ENCODE data around the gene SWT1. TPM values are rescaled to one million over a fixed set of nuclear protein-coding genes. Genes with fewer than 3 reads are reported as not detected.

SWT1 gene
- total and polyA plus RNA-seq, 9 of the 15 experiments (the other 6 are each of a cell fraction or from before 2014, with no cell fraction given), result 1.5 to 3.4 (median 2.3) TPM

DNA sequence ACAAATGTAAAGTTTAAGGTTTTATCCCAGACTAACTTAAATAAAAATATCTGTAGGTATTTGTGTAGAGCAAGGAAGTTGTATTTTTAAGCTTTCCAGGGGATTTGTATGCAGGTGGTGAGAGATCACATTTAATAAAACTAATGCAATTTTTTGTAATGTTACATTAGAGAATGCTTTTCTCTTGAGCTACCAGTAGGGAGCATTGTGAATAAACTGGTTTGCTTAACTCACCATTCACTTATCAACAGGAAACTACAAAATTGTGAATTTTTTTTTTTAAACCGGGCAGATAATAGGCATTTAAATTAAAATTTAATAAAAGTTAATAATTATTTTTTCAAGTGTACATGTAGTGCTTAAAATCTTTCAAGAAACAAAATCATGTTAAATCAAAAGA lies 81.5 kb downstream of the SWT1 start (continued):
- TF ChIP-seq, protein P1, sequence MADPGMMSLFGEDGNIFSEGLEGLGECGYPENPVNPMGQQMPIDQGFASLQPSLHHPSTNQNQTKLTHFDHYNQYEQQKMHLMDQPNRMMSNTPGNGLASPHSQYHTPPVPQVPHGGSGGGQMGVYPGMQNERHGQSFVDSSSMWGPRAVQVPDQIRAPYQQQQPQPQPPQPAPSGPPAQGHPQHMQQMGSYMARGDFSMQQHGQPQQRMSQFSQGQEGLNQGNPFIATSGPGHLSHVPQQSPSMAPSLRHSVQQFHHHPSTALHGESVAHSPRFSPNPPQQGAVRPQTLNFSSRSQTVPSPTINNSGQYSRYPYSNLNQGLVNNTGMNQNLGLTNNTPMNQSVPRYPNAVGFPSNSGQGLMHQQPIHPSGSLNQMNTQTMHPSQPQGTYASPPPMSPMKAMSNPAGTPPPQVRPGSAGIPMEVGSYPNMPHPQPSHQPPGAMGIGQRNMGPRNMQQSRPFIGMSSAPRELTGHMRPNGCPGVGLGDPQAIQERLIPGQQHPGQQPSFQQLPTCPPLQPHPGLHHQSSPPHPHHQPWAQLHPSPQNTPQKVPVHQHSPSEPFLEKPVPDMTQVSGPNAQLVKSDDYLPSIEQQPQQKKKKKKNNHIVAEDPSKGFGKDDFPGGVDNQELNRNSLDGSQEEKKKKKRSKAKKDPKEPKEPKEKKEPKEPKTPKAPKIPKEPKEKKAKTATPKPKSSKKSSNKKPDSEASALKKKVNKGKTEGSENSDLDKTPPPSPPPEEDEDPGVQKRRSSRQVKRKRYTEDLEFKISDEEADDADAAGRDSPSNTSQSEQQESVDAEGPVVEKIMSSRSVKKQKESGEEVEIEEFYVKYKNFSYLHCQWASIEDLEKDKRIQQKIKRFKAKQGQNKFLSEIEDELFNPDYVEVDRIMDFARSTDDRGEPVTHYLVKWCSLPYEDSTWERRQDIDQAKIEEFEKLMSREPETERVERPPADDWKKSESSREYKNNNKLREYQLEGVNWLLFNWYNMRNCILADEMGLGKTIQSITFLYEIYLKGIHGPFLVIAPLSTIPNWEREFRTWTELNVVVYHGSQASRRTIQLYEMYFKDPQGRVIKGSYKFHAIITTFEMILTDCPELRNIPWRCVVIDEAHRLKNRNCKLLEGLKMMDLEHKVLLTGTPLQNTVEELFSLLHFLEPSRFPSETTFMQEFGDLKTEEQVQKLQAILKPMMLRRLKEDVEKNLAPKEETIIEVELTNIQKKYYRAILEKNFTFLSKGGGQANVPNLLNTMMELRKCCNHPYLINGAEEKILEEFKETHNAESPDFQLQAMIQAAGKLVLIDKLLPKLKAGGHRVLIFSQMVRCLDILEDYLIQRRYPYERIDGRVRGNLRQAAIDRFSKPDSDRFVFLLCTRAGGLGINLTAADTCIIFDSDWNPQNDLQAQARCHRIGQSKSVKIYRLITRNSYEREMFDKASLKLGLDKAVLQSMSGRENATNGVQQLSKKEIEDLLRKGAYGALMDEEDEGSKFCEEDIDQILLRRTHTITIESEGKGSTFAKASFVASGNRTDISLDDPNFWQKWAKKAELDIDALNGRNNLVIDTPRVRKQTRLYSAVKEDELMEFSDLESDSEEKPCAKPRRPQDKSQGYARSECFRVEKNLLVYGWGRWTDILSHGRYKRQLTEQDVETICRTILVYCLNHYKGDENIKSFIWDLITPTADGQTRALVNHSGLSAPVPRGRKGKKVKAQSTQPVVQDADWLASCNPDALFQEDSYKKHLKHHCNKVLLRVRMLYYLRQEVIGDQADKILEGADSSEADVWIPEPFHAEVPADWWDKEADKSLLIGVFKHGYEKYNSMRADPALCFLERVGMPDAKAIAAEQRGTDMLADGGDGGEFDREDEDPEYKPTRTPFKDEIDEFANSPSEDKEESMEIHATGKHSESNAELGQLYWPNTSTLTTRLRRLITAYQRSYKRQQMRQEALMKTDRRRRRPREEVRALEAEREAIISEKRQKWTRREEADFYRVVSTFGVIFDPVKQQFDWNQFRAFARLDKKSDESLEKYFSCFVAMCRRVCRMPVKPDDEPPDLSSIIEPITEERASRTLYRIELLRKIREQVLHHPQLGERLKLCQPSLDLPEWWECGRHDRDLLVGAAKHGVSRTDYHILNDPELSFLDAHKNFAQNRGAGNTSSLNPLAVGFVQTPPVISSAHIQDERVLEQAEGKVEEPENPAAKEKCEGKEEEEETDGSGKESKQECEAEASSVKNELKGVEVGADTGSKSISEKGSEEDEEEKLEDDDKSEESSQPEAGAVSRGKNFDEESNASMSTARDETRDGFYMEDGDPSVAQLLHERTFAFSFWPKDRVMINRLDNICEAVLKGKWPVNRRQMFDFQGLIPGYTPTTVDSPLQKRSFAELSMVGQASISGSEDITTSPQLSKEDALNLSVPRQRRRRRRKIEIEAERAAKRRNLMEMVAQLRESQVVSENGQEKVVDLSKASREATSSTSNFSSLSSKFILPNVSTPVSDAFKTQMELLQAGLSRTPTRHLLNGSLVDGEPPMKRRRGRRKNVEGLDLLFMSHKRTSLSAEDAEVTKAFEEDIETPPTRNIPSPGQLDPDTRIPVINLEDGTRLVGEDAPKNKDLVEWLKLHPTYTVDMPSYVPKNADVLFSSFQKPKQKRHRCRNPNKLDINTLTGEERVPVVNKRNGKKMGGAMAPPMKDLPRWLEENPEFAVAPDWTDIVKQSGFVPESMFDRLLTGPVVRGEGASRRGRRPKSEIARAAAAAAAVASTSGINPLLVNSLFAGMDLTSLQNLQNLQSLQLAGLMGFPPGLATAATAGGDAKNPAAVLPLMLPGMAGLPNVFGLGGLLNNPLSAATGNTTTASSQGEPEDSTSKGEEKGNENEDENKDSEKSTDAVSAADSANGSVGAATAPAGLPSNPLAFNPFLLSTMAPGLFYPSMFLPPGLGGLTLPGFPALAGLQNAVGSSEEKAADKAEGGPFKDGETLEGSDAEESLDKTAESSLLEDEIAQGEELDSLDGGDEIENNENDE (IDR thresholded peaks at IDR 0.05; ENCODE audit: low read depth, low read length), result no peak
- TF ChIP-seq, protein P2, sequence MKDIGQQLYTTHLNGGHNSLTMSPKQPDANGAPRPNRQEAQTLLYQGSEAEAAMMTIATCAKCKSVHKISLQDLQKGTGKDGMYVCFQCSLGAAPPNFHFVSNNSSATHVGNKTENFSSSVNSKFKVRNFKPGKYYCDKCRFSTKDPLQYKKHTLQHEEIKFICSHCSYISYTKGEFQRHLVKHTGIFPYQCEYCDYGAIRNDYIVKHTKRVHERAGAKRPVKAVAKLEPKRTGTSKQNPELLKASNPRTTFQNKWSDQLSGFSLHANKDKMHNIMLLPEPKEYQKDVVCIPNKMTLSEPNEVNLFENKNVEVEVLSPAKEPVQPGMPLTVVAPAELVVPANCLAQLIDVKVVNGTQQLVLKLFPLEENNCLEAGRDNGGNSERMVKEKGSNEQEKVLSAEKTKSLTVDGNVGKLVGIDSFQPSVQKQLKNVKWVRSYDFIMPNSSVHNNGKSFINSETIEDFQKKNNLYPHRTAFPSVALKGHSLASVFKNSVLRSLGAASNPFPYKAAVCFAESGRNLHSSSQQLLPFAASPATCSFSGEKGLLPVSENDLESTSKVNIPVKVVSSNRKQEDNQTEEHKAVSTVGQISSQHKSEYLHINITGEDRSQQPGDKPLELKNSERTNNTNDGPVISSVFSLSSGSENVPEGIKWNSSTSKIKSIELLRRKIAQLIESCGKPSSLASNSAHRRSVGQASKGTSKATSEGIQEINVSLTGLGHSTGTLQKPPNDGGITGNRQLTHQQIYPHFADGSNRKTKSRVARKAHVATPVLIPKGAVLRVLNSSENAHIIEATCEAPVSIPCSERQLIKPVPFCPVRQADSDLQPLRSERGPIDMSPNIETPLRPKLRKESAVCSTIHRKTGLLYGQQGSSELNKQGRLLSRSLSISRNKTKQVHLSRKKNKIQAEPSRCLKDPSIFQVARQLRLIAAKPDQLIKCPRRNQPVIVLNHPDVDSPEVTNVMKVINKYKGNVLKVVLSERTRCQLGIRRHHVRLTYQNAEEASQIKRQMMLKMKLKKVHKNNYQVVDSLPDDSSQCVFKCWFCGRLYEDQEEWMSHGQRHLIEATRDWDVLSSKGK (CRISPR knock-in tag; IDR thresholded peaks at IDR 0.05), result no peak
- TF ChIP-seq ELF4 (CRISPR knock-in tag; IDR thresholded peaks at IDR 0.05) (no peak), CTBP1 (IDR thresholded peaks at IDR 0.05; ENCODE audit: borderline replicate concordance) (no peak), SMAD1 (IDR thresholded peaks at IDR 0.05; ENCODE audit: low read depth, low read length, partially characterized antibody) (no peak), NR2F6 (CRISPR knock-in tag; IDR thresholded peaks at IDR 0.05) (no peak), FOXA1 (IDR thresholded peaks at IDR 0.05; ENCODE audit: borderline replicate concordance) (no peak), ZNF384 (IDR thresholded peaks at IDR 0.05; ENCODE audit: low read depth, low read length) (peak; percentile 70)
- TF ChIP-seq, protein P3, sequence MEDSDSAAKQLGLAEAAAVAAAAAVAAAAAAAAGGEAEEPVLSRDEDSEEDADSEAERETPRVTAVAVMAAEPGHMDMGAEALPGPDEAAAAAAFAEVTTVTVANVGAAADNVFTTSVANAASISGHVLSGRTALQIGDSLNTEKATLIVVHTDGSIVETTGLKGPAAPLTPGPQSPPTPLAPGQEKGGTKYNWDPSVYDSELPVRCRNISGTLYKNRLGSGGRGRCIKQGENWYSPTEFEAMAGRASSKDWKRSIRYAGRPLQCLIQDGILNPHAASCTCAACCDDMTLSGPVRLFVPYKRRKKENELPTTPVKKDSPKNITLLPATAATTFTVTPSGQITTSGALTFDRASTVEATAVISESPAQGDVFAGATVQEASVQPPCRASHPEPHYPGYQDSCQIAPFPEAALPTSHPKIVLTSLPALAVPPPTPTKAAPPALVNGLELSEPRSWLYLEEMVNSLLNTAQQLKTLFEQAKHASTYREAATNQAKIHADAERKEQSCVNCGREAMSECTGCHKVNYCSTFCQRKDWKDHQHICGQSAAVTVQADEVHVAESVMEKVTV (CRISPR knock-in tag; IDR thresholded peaks at IDR 0.05), result peak; percentile 40; the same call in 1 of the 2 replicates
